Mesendoderm (in vitro differentiated cells): ENCODE data around the gene ATG9B.
"Not testable (repeated sequence)": the region's sequence is repeated elsewhere in the genome, so short reads cannot be mapped to it uniquely, and the experiment has no call there.

ENCODE experiments used
- DNase-seq: peaks from one replicate; pipeline ENCODE4 v3.0.0; 2013
- H2AK5ac ChIP-seq: 2 replicates; pipeline ENCODE4 v1.6.1; 2013; ENCODE audit warnings: low read length, inconsistent platforms
- H2BK120ac ChIP-seq: 2 replicates; pipeline ENCODE4 v1.6.1; 2013; ENCODE audit warnings: low read depth, mild to moderate bottlenecking, low read length, moderate library complexity, mixed read lengths
- H2BK15ac ChIP-seq: replicated peaks from 2 replicates; pipeline ENCODE4 v1.6.1; 2013; ENCODE audit warnings: low read depth, mild to moderate bottlenecking, moderate library complexity
- H2BK5ac ChIP-seq: 2 replicates; pipeline ENCODE4 v1.6.1; 2013; ENCODE audit warnings: low read length, inconsistent platforms
- H3K18ac ChIP-seq: 2 replicates; pipeline ENCODE4 v1.6.1; 2013; ENCODE audit warnings: mild to moderate bottlenecking, low read length, mixed read lengths
- H3K23ac ChIP-seq: one replicate; pipeline ENCODE4 v1.6.1; 2013; ENCODE audit warnings: low read length
- H3K27ac ChIP-seq: 2 replicates; pipeline ENCODE4 v1.5.1; 2013; ENCODE audit warnings: low read depth, mild to moderate bottlenecking, inconsistent platforms, low read length, moderate library complexity
- H3K27me3 ChIP-seq: 2 replicates; pipeline ENCODE4 v1.6.1; 2013; ENCODE audit warnings: low read length, control low read depth, mild to moderate bottlenecking, inconsistent platforms; ENCODE audit not compliant: insufficient read depth, poor library complexity
- H3K36me3 ChIP-seq: 2 replicates; pipeline ENCODE4 v1.6.1; 2013; ENCODE audit warnings: low read length, inconsistent platforms; ENCODE audit not compliant: control insufficient read depth, insufficient read depth
- H3K4ac ChIP-seq: one replicate; pipeline ENCODE4 v1.6.1; 2013; ENCODE audit warnings: low read depth, mild to moderate bottlenecking, low read length, moderate library complexity
- H3K4me1 ChIP-seq: 2 replicates; pipeline ENCODE4 v1.6.1; 2013; ENCODE audit warnings: low read depth, low read length, inconsistent platforms; ENCODE audit not compliant: control insufficient read depth
- H3K4me2 ChIP-seq: 2 replicates; pipeline ENCODE4 v1.6.1; 2013; ENCODE audit warnings: low read length
- H3K4me3 ChIP-seq: 2 replicates; pipeline ENCODE4 v1.5.1; 2013; ENCODE audit warnings: mild to moderate bottlenecking, low read length
- H3K56ac ChIP-seq: one replicate; pipeline ENCODE4 v1.6.1; 2013; ENCODE audit warnings: low read length
- H3K79me1 ChIP-seq: 2 replicates; pipeline ENCODE4 v1.6.1; 2013; ENCODE audit warnings: low read length, inconsistent platforms
- H3K79me2 ChIP-seq: 2 replicates; pipeline ENCODE4 v1.6.1; 2013; ENCODE audit warnings: mild to moderate bottlenecking, low read length; ENCODE audit not compliant: control insufficient read depth, insufficient read depth
- H3K9ac ChIP-seq: 2 replicates; pipeline ENCODE4 v1.6.1; 2013; ENCODE audit warnings: low read length, inconsistent platforms
- H4K5ac ChIP-seq: one replicate; pipeline ENCODE4 v1.6.1; 2013; ENCODE audit warnings: low read length
- H4K8ac ChIP-seq: one replicate; pipeline ENCODE4 v1.6.1; 2013; ENCODE audit warnings: low read depth, mild to moderate bottlenecking, control low read depth, low read length, moderate library complexity
- WGBS: extraction: QIAGEN DNeasy Blood & Tissue Kit; methylation state at CpG from one replicate; pipeline ENCODE4 v1.1.7; 2013; ENCODE audit warnings: low lambda C conversion rate, missing lambda C conversion rate; ENCODE audit not compliant: insufficient coverage; ENCODE audit errors: extremely low coverage; 5-methylcytosine and 5-hydroxymethylcytosine counted together

Gene ATG9B

GRCh38 chr7:151043959-151044358 is 19.7 kb upstream of the ATG9B start:
- no peak overlapping the region for H3K23ac ChIP-seq
- no peak overlapping the region for H3K4me3 ChIP-seq
- no peak overlapping the region for H3K27ac ChIP-seq
- no peak overlapping the region for H2AK5ac ChIP-seq
- WGBS, result no CpG with 5 or more reads among the region's 20 CpGs
- H3K9ac ChIP-seq, result no peak overlapping the region
- H3K79me2 ChIP-seq, result no peaks in the 10 kb centered on the region
- H3K18ac ChIP-seq, result no peak overlapping the region
- no peaks in the 10 kb centered on the region for H3K4me1 ChIP-seq
- no peaks in the 10 kb centered on the region for H3K27me3 ChIP-seq
- no peak overlapping the region for H2BK120ac ChIP-seq
- H3K4ac ChIP-seq, result no peak overlapping the region
- no peaks in the 10 kb centered on the region for H3K36me3 ChIP-seq
- no peak overlapping the region for H4K8ac ChIP-seq
- no peak overlapping the region for H2BK5ac ChIP-seq
- DNase-seq, result no peak
- H4K5ac ChIP-seq, result no peak overlapping the region
- H3K4me2 ChIP-seq, result no peak overlapping the region
- no peak overlapping the region for H3K56ac ChIP-seq
- H2BK15ac ChIP-seq, result no peak overlapping the region
- H3K79me1 ChIP-seq, result no peaks in the 10 kb centered on the region

- not testable (repeated sequence) for H3K36me3 ChIP-seq, H4K5ac ChIP-seq, H3K56ac ChIP-seq, H3K79me2 ChIP-seq, H2BK120ac ChIP-seq, H2BK15ac ChIP-seq, H3K27me3 ChIP-seq, H3K79me1 ChIP-seq, H2BK5ac ChIP-seq, H4K8ac ChIP-seq, H3K4ac ChIP-seq, H2AK5ac ChIP-seq, H3K9ac ChIP-seq, H3K27ac ChIP-seq, H3K4me1 ChIP-seq, DNase-seq, H3K18ac ChIP-seq, H3K4me3 ChIP-seq, H3K4me2 ChIP-seq, H3K23ac ChIP-seq
- WGBS, result no CpG with 5 or more reads among the region's 10 CpGs
Measured at GRCh38 chr7:151043449-151043848, 19.2 kb upstream of the ATG9B start.

- H2BK15ac ChIP-seq, result no peak overlapping the region
- H3K36me3 ChIP-seq, result peaks cover 2% of the 10 kb centered on the region
- no peak overlapping the region for H3K9ac ChIP-seq
- H3K79me1 ChIP-seq, result no peaks in the 10 kb centered on the region
- H3K79me2 ChIP-seq, result no peaks in the 10 kb centered on the region
- no peak overlapping the region for H4K5ac ChIP-seq
- no peak overlapping the region for H3K4me3 ChIP-seq
- H2BK120ac ChIP-seq, result no peak overlapping the region
- H3K56ac ChIP-seq, result no peak overlapping the region
- H3K4ac ChIP-seq, result no peak overlapping the region
- H2BK5ac ChIP-seq, result no peak overlapping the region
- no peaks in the 10 kb centered on the region for H3K27me3 ChIP-seq
- no peak overlapping the region for H4K8ac ChIP-seq
- no peak overlapping the region for H3K4me2 ChIP-seq
- no peak overlapping the region for H3K23ac ChIP-seq
- no peak overlapping the region for H3K18ac ChIP-seq
- H3K4me1 ChIP-seq, result no peaks in the 10 kb centered on the region
- H3K27ac ChIP-seq, result no peak overlapping the region
- H2AK5ac ChIP-seq, result no peak overlapping the region
- no CpG with 5 or more reads among the region's 30 CpGs for WGBS
- DNase-seq, result no peak
Measured at GRCh38 chr7:151040616-151041375, 16.5 kb upstream of the ATG9B start.

- Histone ChIP-seq H3K27ac (no peak overlapping the region), H3K36me3 (peaks cover 2% of the 10 kb centered on the region), H3K23ac (no peak overlapping the region), H3K79me2 (no peaks in the 10 kb centered on the region), H4K5ac (no peak overlapping the region), H3K18ac (no peak overlapping the region), H2BK5ac (no peak overlapping the region), H3K27me3 (no peaks in the 10 kb centered on the region), H3K4me3 (no peak overlapping the region), H4K8ac (no peak overlapping the region), H3K79me1 (no peaks in the 10 kb centered on the region), H2BK120ac (no peak overlapping the region), H2AK5ac (no peak overlapping the region), H3K4me1 (no peaks in the 10 kb centered on the region), H3K56ac (no peak overlapping the region), H3K9ac (no peak overlapping the region), H2BK15ac (no peak overlapping the region), H3K4me2 (no peak overlapping the region), H3K4ac (no peak overlapping the region)
- no peak for DNase-seq
- no CpG with 5 or more reads among the region's 18 CpGs for WGBS
Measured at GRCh38 chr7:151039850-151040548, 15.7 kb upstream of the ATG9B start.

GRCh38 chr7:151038951-151039849 is 14.9 kb upstream of the ATG9B start:
- no peak overlapping the region for H2BK5ac ChIP-seq
- no peak overlapping the region for H3K56ac ChIP-seq
- H2BK120ac ChIP-seq, result no peak overlapping the region
- H3K4me1 ChIP-seq, result no peaks in the 10 kb centered on the region
- H3K79me2 ChIP-seq, result no peaks in the 10 kb centered on the region
- no peaks in the 10 kb centered on the region for H3K27me3 ChIP-seq
- H3K79me1 ChIP-seq, result no peaks in the 10 kb centered on the region
- H3K27ac ChIP-seq, result no peak overlapping the region
- no peak overlapping the region for H3K4me2 ChIP-seq
- DNase-seq, result peak; percentile 73
- H3K18ac ChIP-seq, result no peak overlapping the region
- peaks cover 2% of the 10 kb centered on the region for H3K36me3 ChIP-seq
- H2BK15ac ChIP-seq, result no peak overlapping the region
- H4K8ac ChIP-seq, result no peak overlapping the region
- H2AK5ac ChIP-seq, result no peak overlapping the region
- H3K4me3 ChIP-seq, result no peak overlapping the region
- no peak overlapping the region for H3K4ac ChIP-seq
- WGBS, result no CpG with 5 or more reads among the region's 12 CpGs
- H3K23ac ChIP-seq, result no peak overlapping the region
- H3K9ac ChIP-seq, result no peak overlapping the region
- H4K5ac ChIP-seq, result no peak overlapping the region
